SU-DHL-6 (cell line): Measurements from ENCODE around the gene CELA1.

Source experiments
- EZH2phosphoT487 ChIP-seq: fragments of 200-600 bp; sonication (generic), shearing (Covaris generic); conservative IDR thresholded peaks from 2 replicates; pipeline ENCODE4 v1.6.1; 2018; ENCODE audit warnings: mild to moderate bottlenecking, antibody characterized with exemption, low read length, moderate library complexity, mixed read lengths
- TF ChIP-seq, protein P1 (sequence below): fragments of 200-600 bp; sonication (generic); IDR thresholded peaks from one replicate; pipeline ENCODE4 v1.5.1; 2017; ENCODE audit warnings: antibody characterized with exemption, mild to moderate bottlenecking, low read length, moderate library complexity; ENCODE audit not compliant: insufficient read depth, poor library complexity, severe bottlenecking

DNA sequence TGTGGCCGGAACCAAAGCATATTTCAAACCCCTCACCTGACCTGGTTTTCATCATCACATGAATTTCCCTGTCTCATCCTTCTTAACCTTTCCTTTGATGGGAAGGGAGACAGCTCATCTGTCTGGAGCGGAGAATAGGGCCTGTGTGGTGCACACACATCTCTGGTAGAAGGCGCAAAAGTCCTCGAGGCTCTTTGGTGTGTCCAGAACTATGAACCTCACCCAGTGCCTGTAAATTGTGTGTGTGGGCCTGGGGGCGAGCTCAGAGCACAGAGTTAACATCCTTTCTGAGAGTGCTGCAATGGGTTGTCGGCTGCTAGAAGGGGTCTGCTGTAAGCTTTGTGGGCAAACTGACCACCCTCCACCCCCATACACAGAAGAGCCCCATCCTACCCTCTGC, 44.0 kb upstream of the CELA1 start:
- TF ChIP-seq, protein P1, sequence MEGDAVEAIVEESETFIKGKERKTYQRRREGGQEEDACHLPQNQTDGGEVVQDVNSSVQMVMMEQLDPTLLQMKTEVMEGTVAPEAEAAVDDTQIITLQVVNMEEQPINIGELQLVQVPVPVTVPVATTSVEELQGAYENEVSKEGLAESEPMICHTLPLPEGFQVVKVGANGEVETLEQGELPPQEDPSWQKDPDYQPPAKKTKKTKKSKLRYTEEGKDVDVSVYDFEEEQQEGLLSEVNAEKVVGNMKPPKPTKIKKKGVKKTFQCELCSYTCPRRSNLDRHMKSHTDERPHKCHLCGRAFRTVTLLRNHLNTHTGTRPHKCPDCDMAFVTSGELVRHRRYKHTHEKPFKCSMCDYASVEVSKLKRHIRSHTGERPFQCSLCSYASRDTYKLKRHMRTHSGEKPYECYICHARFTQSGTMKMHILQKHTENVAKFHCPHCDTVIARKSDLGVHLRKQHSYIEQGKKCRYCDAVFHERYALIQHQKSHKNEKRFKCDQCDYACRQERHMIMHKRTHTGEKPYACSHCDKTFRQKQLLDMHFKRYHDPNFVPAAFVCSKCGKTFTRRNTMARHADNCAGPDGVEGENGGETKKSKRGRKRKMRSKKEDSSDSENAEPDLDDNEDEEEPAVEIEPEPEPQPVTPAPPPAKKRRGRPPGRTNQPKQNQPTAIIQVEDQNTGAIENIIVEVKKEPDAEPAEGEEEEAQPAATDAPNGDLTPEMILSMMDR = no peak
- no peak for TF ChIP-seq EZH2phosphoT487
